Lung (tissue), 12 donors: ENCODE measurements around the gene RBM10. TPM values are rescaled to one million over a fixed set of nuclear protein-coding genes. Genes with fewer than 3 reads are reported as not detected.

ENCODE experiments used
- ATAC-seq: fragments of 200-7000 bp; cut with Tn5 transposase; one replicate; pipeline ENCODE4 v1.9.1; 2020; ENCODE audit warnings: moderate number of reproducible peaks; ENCODE audit not compliant: insufficient read depth, low FRiP score
- DNase-seq, 3 donors: peaks; one replicate each; pipeline ENCODE4 v3.0.0-alpha.2; 2013 to 2017
- H3K27ac ChIP-seq, 2 donors: one replicate each; pipeline ENCODE4 v1.5.1; 2013; ENCODE audit warnings: mild to moderate bottlenecking in 2 of 2, moderate library complexity in 2 of 2, control low read depth in 1 of 2, inconsistent platforms in 1 of 2, low read depth in 1 of 2, low read length in 1 of 2
- H3K27me3 ChIP-seq, 3 donors: one replicate each; pipeline ENCODE4 v1.5.1; 2013; ENCODE audit warnings: low read length in 2 of 3; ENCODE audit not compliant: control insufficient read depth in 3 of 3, insufficient read depth in 3 of 3
- H3K36me3 ChIP-seq, 4 donors: one replicate each; pipeline ENCODE4 v1.5.1; 2013; ENCODE audit warnings: low read length in 4 of 4, mild to moderate bottlenecking in 1 of 4, moderate library complexity in 1 of 4; ENCODE audit not compliant: control insufficient read depth in 4 of 4, insufficient read depth in 4 of 4
- H3K4me1 ChIP-seq, 5 donors: one replicate each; pipeline ENCODE4 v1.5.1; 2013; ENCODE audit warnings: low read length in 5 of 5, mild to moderate bottlenecking in 2 of 5, moderate library complexity in 1 of 5; ENCODE audit not compliant: control insufficient read depth in 5 of 5, insufficient read depth in 5 of 5
- H3K4me3 ChIP-seq: one replicate; pipeline ENCODE4 v1.5.1; 2013; ENCODE audit warnings: mild to moderate bottlenecking, control low read depth, moderate library complexity
- H3K9ac ChIP-seq, 2 donors: one replicate each; pipeline ENCODE4 v1.5.1; 2013; ENCODE audit warnings: low read length in 2 of 2, control low read depth in 1 of 2; ENCODE audit not compliant: insufficient read depth in 1 of 2
- H3K9me3 ChIP-seq, 4 donors: one replicate each; pipeline ENCODE4 v1.5.1; 2013; ENCODE audit warnings: low read length in 3 of 4, mild to moderate bottlenecking in 1 of 4, moderate library complexity in 1 of 4; ENCODE audit not compliant: control insufficient read depth in 4 of 4, insufficient read depth in 3 of 4
- WGBS, 2 donors: extraction: QIAGEN DNeasy Blood & Tissue Kit; methylation state at CpG; one replicate each; pipeline ENCODE4 v1.1.7; 2013; 5-methylcytosine and 5-hydroxymethylcytosine counted together
- polyA plus RNA-seq, 2 donors: library from polyadenylated mRNA; stranded (reverse); fragments of 200-250 nt; gene quantifications; one replicate each; pipeline ENCODE4 v1.2.1, GENCODE V29; 2013
- total RNA-seq, 2 donors: library from RNA; depleted of rRNA in 1 of 2; stranded (reverse); fragments of >200 nt in 1 of 2; gene quantifications; one replicate each; pipeline ENCODE4 v1.2.1, GENCODE V29; 2014 to 2021
- TF ChIP-seq, protein P1 (sequence below): IDR thresholded peaks from 2 replicates; pipeline ENCODE4 v1.5.1; 2012; ENCODE audit warnings: mild to moderate bottlenecking; ENCODE audit errors: control extremely low read depth, extremely low read depth
- donor health status: control.
- donor health status: control.
- donor health status: Bipolar disorder and iron deficiency.
- donor health status: healthy.
- donor health status: DM: yes; HTN: yes; CAD: no.

RBM10 gene
- total and polyA plus RNA-seq, 4 donors, result 22.2 to 38.6 (median 30.5) TPM

- DNase-seq, result peak in 2 of 3 donors; percentile 10 to 25
- no peaks in the 10 kb centered on the region for H3K9me3 ChIP-seq
- H3K9ac ChIP-seq, result peak overlapping the region; percentile 49 to 90
- peak overlapping the region; percentile 57 for H3K4me3 ChIP-seq
- H3K27ac ChIP-seq, result peak overlapping the region in 1 of 2 donors; percentile 28
- peaks cover 0 to 15% (median 0%) of the 10 kb centered on the region in 5 donors for H3K4me1 ChIP-seq
- H3K27me3 ChIP-seq, result peaks cover 0 to 3% (median 0%) of the 10 kb centered on the region in 3 donors
- H3K36me3 ChIP-seq, result peaks cover 2 to 6% (median 5%) of the 10 kb centered on the region in 4 donors
- TF ChIP-seq, protein P1, sequence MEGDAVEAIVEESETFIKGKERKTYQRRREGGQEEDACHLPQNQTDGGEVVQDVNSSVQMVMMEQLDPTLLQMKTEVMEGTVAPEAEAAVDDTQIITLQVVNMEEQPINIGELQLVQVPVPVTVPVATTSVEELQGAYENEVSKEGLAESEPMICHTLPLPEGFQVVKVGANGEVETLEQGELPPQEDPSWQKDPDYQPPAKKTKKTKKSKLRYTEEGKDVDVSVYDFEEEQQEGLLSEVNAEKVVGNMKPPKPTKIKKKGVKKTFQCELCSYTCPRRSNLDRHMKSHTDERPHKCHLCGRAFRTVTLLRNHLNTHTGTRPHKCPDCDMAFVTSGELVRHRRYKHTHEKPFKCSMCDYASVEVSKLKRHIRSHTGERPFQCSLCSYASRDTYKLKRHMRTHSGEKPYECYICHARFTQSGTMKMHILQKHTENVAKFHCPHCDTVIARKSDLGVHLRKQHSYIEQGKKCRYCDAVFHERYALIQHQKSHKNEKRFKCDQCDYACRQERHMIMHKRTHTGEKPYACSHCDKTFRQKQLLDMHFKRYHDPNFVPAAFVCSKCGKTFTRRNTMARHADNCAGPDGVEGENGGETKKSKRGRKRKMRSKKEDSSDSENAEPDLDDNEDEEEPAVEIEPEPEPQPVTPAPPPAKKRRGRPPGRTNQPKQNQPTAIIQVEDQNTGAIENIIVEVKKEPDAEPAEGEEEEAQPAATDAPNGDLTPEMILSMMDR, result no peak
- WGBS, 2 donors, result 4 to 41% methylated on average over 7 to 10 of the region's 10 CpGs
- no peak for ATAC-seq
Measured at GRCh38 chrX:47146121-47146935, 1.3 kb downstream of the RBM10 start.

DNA sequence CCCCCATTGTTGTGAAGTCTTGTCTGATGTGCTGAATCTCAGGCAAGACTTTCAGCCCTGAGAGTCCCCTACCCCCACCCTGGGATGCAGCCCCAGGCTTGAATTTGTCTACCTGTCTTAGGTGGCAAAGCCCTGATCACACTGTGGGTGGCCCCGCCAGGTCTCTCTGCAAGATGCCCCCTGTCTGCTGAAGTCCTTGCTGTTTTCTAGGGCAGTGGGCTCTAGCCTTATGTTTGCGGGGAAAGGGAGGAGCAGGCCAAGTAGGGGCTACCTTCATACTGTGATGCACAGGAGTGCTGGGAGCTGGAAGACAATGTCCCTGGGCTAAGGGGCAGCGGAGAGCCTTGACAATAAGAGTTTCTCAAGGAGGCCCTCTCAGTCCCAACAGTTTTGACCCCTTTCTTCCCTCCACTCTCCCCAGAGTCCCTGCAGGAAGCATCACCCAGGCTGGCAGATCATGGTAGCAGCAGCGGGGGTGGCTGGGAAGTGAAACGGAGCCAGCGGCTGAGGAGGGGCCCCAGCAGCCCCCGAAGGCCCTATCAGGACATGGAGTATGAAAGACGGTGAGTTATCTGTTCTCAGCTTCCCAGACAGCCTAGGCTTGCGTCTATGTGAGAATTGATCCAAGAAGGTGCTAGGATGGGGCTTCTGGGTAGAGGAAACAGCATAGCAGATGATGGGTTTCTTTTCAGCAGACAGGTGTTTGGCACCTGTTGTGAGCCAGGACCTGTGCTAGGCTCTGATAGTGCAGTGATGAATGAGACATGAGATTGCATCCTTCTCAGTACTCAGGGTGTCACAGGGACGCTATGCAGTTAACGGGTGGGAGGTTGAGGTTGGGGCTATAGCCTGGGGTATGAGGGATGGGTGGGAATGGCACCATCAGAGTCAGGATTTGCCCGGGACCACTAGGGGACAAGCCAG lies 2.2 kb downstream of the RBM10 start:
- no peaks in the 10 kb centered on the region for H3K9me3 ChIP-seq
- no peak for DNase-seq
- peaks cover 0 to 3% (median 0%) of the 10 kb centered on the region in 3 donors for H3K27me3 ChIP-seq
- H3K27ac ChIP-seq, result no peak overlapping the region
- peaks cover 0 to 15% (median 0%) of the 10 kb centered on the region in 5 donors for H3K4me1 ChIP-seq
- no peak overlapping the region for H3K4me3 ChIP-seq
- H3K9ac ChIP-seq, result no peak overlapping the region
- no peak for ATAC-seq
- 76 to 90% methylated on average over 12 of the region's 12 CpGs for WGBS, 2 donors
- H3K36me3 ChIP-seq, result peaks cover 1 to 3% (median 2%) of the 10 kb centered on the region in 4 donors
- TF ChIP-seq, protein P1, result no peak

DNA sequence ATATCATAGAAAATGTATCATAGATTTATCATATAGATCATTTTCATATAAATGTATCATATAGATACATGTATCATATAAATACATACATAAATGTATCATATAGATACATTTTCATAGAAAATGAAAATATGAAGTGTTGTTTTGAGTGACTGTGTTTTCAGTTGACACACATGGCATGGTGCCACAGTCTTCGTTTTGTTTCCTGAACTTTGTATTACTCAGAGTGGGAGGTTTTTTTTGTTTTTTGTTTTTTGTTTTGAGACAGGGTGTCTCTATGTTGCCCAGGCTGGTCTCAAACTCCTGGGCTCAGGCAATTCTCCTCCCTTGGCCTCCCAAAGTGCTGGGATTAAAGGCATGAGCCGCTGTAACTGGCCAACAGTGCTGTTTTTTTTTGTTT lies 3.9 kb downstream of the RBM10 start:
- 58 to 77% methylated on average over 2 of the region's 2 CpGs for WGBS, 2 donors
- Histone ChIP-seq H3K9ac (no peak overlapping the region), H3K27me3 (peaks cover 0 to 3% (median 0%) of the 10 kb centered on the region in 3 donors), H3K27ac (no peak overlapping the region), H3K9me3 (no peaks in the 10 kb centered on the region), H3K36me3 (peaks cover 0 to 4% (median 2%) of the 10 kb centered on the region in 4 donors), H3K4me3 (no peak overlapping the region), H3K4me1 (peaks cover 0 to 6% (median 0%) of the 10 kb centered on the region in 5 donors)
- no peak for DNase-seq
- TF ChIP-seq, protein P1, result no peak
- ATAC-seq, result no peak
